GM03348 (cell line): Measurements from ENCODE around the gene DNAJC17.

Experiments
- DNase-seq: peaks from one replicate; pipeline ENCODE4 v3.0.0; 2012; ENCODE audit warnings: low spot score

Gene DNAJC17

DNA sequence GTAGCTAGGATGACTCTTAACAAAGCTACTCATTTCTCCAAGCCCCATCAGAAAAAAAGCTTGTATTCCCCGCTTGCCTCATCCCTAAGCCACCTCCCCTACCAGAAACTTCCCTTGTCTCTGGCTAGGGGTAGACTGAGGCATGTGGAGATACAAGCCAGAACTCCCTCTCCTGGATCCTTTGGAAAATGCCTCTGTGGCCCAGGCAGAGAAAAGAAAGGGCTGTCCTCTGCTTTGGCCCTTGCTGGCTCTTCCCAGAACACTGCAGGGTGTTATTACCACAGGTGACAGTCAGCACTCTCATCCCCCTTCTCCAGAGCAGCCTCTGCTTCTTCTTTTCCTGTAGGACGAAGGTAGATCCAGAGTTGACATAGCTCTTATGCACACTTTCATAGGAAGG lies 67.4 kb downstream of the DNAJC17 start:
- DNase-seq = no peak

DNA sequence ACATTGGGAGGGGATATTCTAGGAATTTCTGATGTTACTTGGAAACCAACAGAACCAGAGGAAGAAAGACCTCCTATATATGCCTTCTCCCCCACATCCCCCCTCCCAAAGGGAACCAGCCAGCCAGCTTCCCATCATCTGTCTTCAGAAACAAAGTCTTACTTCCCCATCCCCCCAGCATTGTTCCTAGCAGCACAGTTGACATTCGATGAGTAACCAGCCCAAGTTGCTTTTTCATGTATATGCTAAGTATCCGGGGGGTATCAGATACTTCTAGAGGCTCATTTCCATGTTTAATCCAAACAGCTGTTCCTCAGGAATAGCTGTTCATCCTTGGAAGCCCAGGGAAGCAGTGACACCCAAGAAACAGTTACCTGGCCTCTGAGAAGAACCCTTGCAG lies 68.2 kb downstream of the DNAJC17 start:
- DNase-seq = no peak

DNA sequence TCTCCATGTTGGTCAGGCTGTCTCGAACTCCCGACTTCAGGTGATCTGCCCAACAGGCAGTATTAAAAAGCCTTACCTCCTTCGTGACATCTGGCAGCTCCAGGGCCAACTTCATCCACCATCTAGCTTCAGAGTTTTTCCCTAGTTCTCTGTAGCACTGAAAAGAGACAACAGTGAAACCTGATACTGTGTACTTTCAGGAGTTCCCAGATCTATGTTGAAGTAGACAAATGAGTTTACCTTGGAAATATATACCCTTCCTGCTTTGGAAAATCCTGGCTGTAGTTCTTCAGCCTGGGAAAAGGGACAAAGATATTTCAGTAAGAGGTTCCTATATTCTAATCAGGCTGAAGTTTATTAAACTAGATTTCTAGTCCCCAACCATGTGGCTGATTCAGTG lies 70.2 kb downstream of the DNAJC17 start:
- no peak for DNase-seq

DNA sequence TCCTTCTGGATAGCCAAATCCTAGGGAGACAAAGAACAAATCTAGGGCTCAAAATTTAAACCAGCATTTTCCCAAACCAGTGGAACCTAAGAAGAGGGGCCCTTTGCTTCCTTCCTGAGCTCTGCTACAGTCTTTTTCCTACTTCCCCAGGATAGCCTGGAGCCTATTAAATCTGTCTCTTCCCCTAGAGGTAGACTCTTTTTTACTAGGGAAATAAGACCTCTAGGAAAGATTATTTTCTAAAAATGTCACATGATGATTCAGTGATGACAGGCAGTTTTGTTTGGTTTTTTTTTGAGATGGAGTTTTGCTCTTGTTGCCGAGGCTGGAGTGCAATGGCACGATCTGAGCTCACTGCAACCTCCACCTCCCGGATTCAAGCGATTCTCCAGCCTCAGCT lies 70.7 kb downstream of the DNAJC17 start:
- DNase-seq = no peak

DNA sequence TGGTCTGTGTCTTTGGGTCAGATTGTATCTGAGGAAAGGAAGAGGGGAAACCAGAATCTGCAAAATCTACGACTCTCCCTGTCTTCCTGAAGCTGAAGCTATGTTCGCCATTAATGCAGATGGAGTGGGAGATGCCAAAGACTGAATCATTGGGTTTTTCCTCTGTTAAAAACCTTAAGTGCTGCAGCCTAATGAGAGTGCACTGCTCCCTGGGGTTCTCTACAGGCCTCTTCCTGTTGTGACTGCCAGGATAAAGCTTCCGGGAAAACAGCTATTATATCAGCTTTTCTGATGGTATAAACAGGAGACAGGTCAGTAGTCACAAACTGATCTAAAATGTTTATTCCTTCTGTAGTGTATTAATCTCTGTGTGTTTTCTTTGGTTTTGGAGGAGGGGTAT lies 76.2 kb downstream of the DNAJC17 start:
- no peak for DNase-seq

DNA sequence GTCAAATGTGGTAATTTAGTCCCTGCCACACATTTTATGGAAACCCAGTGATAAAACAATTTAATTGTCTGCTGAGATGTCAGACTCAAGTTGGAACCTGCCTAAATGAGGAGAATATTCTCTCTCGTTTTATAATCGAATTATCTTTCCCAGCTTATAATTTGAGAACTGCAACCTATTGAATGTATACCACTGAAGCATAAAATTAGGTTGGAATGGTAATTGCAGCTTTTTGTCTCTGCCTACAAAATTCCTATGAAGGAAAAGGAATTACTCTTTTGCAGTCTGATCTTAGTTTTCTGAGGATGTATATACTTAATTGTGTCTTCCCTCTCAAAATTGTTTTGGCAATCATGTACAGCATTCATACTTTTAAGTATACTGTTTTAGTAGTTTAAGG lies 83.4 kb downstream of the DNAJC17 start:
- no peak for DNase-seq

DNA sequence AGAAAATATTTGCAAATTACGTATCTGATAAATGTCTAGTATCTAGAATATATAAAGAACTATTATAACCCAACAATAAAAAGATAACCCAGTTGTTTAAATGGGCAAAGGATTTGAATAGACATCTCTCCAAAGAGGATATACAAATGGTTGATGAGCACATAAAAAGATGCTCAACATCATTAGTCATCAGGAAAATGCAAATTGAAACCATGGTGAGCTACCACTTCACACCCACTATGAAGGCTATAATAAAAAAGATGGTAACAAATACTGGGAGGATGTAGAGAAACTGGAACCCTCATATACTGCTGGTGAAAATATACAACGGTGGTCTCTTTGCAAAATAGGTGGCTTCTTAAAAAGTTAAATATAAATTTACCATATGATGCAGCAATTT lies 84.3 kb downstream of the DNAJC17 start:
- no peak for DNase-seq

DNA sequence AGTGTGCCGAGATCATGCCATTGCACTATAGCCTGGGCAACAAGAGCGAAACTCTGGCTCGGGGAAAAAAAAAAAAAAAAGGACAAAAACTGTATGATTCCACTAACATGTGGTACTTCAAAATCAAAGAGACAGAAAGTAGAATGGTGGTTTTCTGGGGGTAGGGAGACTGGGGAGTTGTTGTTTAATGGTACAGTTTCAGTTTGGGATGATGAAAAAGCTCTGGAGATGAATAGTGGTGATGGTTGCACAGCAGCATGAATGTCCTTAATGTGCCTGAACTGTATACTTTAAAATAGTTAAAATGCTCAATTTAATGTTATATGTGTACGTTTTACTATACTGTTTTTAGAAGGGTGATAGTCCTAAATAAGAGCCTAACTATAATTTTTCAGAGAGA lies 84.9 kb downstream of the DNAJC17 start:
- no peak for DNase-seq

DNA sequence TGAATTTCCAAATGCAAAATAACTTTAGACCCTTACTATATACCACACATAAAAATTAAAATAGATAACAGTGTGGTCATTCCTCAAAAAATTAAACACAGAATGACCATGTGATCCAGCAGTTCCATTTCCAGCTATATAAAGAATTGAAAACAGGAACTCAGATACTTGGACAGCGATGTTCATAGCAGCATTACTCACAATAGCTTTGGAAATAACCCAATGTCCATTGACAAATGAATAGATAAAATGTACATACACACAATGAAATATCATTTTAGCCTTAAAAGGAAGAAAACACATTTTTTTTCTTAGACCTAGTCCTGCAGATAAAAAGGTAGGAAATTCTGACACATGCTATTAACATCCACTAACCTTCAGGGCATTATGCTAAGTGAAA lies 85.6 kb downstream of the DNAJC17 start:
- DNase-seq = no peak

DNA sequence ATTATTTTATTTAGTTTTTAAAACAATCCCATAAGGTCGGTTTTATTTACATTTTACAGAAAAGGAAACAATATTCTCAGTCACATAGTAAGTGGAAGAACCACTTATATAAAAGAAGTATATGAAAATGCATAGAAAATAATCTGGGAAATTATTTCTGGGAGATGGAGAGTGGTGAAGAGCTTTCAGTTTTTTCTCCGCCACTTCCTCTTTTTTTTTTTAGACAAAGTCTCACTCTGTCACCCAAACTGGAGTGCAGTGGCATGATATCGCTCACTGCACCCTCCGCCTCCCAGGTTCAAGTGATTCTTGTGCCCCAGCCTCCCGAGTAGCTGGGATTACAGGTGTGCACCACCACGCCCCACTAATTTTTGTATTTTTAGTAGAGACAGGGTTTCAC lies 91.1 kb downstream of the DNAJC17 start:
- DNase-seq = no peak
